ENCODE data around the gene POLD1.
"Not testable (repeated sequence)": the region's sequence is repeated elsewhere in the genome, so short reads cannot be mapped to it uniquely, and the experiment has no call there.

POLD1 gene

GRCh38 chr19:50384685-50385535 lies 763 bp downstream of the POLD1 start:
- H3K27ac ChIP-seq (ENCODE audit: low read length) = peak overlapping the region; percentile 71
- peak overlapping the region; percentile 97 for H3K4me3 ChIP-seq (ENCODE audit: low read length)
- peaks cover 35% of the 10 kb centered on the region for H3K36me3 ChIP-seq (replicated peaks; ENCODE audit: low read depth, low read length)
- no peak overlapping the region for H2AFZ ChIP-seq (ENCODE audit: low read depth, low read length)
- no peaks in the 10 kb centered on the region for H3K27me3 ChIP-seq (ENCODE audit: low read depth, low read length)
- H3K9ac ChIP-seq (ENCODE audit: low read length) = peak overlapping the region; percentile 97
- no peaks in the 10 kb centered on the region for H3K9me3 ChIP-seq (ENCODE audit: insufficient read depth, low read length)
- TF ChIP-seq, protein P1, sequence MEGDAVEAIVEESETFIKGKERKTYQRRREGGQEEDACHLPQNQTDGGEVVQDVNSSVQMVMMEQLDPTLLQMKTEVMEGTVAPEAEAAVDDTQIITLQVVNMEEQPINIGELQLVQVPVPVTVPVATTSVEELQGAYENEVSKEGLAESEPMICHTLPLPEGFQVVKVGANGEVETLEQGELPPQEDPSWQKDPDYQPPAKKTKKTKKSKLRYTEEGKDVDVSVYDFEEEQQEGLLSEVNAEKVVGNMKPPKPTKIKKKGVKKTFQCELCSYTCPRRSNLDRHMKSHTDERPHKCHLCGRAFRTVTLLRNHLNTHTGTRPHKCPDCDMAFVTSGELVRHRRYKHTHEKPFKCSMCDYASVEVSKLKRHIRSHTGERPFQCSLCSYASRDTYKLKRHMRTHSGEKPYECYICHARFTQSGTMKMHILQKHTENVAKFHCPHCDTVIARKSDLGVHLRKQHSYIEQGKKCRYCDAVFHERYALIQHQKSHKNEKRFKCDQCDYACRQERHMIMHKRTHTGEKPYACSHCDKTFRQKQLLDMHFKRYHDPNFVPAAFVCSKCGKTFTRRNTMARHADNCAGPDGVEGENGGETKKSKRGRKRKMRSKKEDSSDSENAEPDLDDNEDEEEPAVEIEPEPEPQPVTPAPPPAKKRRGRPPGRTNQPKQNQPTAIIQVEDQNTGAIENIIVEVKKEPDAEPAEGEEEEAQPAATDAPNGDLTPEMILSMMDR (IDR thresholded peaks at IDR 0.05; ENCODE audit: low read depth, low read length) = no peak
- no peak for TF ChIP-seq EZH2phosphoT487 (IDR thresholded peaks at IDR 0.05; ENCODE audit: low read depth)
- H3K4me1 ChIP-seq (ENCODE audit: low read length) = peaks cover 15% of the 10 kb centered on the region
- peaks cover 57% of the 10 kb centered on the region for H3K79me2 ChIP-seq (ENCODE audit: low read length)
- H4K20me1 ChIP-seq (ENCODE audit: insufficient read depth, low read length) = peaks cover 22% of the 10 kb centered on the region
- H3K4me2 ChIP-seq (ENCODE audit: low read length) = peak overlapping the region; percentile 94

GRCh38 chr19:50387176-50387867 lies 3.2 kb downstream of the POLD1 start:
- Histone ChIP-seq H3K4me1 (ENCODE audit: low read length) (peaks cover 15% of the 10 kb centered on the region), H3K36me3 (replicated peaks; ENCODE audit: low read depth, low read length) (peaks cover 39% of the 10 kb centered on the region), H3K4me3 (ENCODE audit: low read length) (no peak overlapping the region), H3K27ac (ENCODE audit: low read length) (no peak overlapping the region), H2AFZ (ENCODE audit: low read depth, low read length) (no peak overlapping the region), H3K9ac (ENCODE audit: low read length) (no peak overlapping the region), H3K9me3 (ENCODE audit: insufficient read depth, low read length) (no peaks in the 10 kb centered on the region), H3K4me2 (ENCODE audit: low read length) (no peak overlapping the region), H4K20me1 (ENCODE audit: insufficient read depth, low read length) (peaks cover 22% of the 10 kb centered on the region), H3K27me3 (ENCODE audit: low read depth, low read length) (no peaks in the 10 kb centered on the region), H3K79me2 (ENCODE audit: low read length) (peaks cover 71% of the 10 kb centered on the region)
- no peak for TF ChIP-seq EZH2phosphoT487 (IDR thresholded peaks at IDR 0.05; ENCODE audit: low read depth)
- TF ChIP-seq, protein P1 (IDR thresholded peaks at IDR 0.05; ENCODE audit: low read depth, low read length) = no peak

GRCh38 chr19:50387868-50388245 lies 3.7 kb downstream of the POLD1 start:
- Histone ChIP-seq H3K4me1 (ENCODE audit: low read length) (peaks cover 15% of the 10 kb centered on the region), H4K20me1 (ENCODE audit: insufficient read depth, low read length) (peaks cover 25% of the 10 kb centered on the region), H3K36me3 (replicated peaks; ENCODE audit: low read depth, low read length) (peaks cover 45% of the 10 kb centered on the region), H3K9me3 (ENCODE audit: insufficient read depth, low read length) (no peaks in the 10 kb centered on the region), H3K4me3 (ENCODE audit: low read length) (no peak overlapping the region), H3K27ac (ENCODE audit: low read length) (no peak overlapping the region), H3K27me3 (ENCODE audit: low read depth, low read length) (no peaks in the 10 kb centered on the region), H3K9ac (ENCODE audit: low read length) (no peak overlapping the region), H2AFZ (ENCODE audit: low read depth, low read length) (no peak overlapping the region), H3K79me2 (ENCODE audit: low read length) (peaks cover 76% of the 10 kb centered on the region), H3K4me2 (ENCODE audit: low read length) (no peak overlapping the region)
- TF ChIP-seq, protein P1 (IDR thresholded peaks at IDR 0.05; ENCODE audit: low read depth, low read length) = no peak
- no peak for TF ChIP-seq EZH2phosphoT487 (IDR thresholded peaks at IDR 0.05; ENCODE audit: low read depth)

DNA sequence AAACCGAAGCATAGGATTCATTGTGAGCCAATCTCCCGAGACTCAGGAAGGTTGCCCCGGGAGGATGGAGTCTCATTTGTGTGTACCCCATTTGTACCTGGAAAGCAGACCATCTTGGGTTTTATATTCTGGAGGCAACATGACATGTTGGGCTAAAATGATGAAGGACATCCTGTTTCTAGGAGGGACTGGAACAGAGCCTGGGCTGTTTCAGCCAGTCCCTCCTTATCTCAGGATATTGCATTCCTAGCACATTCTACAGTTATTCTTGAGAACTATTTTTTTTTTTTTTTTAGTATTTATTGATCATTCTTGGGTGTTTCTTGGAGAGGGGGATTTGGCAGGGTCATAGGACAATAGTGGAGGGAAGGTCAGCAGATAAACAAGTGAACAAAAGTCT lies 6.1 kb downstream of the POLD1 start:
- not testable (repeated sequence) for H2AFZ ChIP-seq (ENCODE audit: low read depth, low read length); H3K4me3 ChIP-seq (ENCODE audit: low read length); H3K4me1 ChIP-seq (ENCODE audit: low read length); H3K9me3 ChIP-seq (ENCODE audit: insufficient read depth, low read length); H3K27me3 ChIP-seq (ENCODE audit: low read depth, low read length); H3K9ac ChIP-seq (ENCODE audit: low read length); H3K27ac ChIP-seq (ENCODE audit: low read length); H3K4me2 ChIP-seq (ENCODE audit: low read length)
- Histone ChIP-seq H3K36me3 (replicated peaks; ENCODE audit: low read depth, low read length) (peaks cover 61% of the 10 kb centered on the region), H3K79me2 (ENCODE audit: low read length) (peaks cover 89% of the 10 kb centered on the region), H4K20me1 (ENCODE audit: insufficient read depth, low read length) (peaks cover 22% of the 10 kb centered on the region)

DNA sequence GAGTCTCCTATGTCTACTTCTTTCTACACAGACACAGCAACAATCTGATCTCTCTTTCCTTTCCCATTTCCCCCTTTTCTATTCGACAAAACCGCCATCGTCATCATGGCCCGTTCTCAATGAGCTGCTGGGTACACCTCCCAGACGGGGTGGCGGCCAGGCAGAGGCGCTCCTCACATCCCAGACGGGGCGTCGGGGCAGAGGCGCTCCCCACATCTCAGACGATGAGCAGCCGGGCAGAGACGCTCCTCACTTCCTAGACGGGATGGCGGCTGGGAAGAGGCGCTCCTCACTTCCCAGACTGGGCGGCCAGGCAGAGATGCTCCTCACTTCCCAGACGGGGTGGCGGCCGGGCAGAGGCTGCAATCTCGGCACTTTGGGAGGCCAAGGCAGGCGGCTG lies 6.8 kb downstream of the POLD1 start:
- peaks cover 89% of the 10 kb centered on the region for H3K79me2 ChIP-seq (ENCODE audit: low read length)
- not testable (repeated sequence) for H3K4me1 ChIP-seq (ENCODE audit: low read length); H3K4me2 ChIP-seq (ENCODE audit: low read length); H3K9ac ChIP-seq (ENCODE audit: low read length); H3K27ac ChIP-seq (ENCODE audit: low read length); H3K27me3 ChIP-seq (ENCODE audit: low read depth, low read length); H3K4me3 ChIP-seq (ENCODE audit: low read length); H2AFZ ChIP-seq (ENCODE audit: low read depth, low read length); H3K9me3 ChIP-seq (ENCODE audit: insufficient read depth, low read length)
- H4K20me1 ChIP-seq (ENCODE audit: insufficient read depth, low read length) = peaks cover 18% of the 10 kb centered on the region
- H3K36me3 ChIP-seq (replicated peaks; ENCODE audit: low read depth, low read length) = peaks cover 62% of the 10 kb centered on the region

All from OCI-LY3 (cell line).